Keratinocyte (primary cell): Measurements from ENCODE around the gene RASAL2. TPM values are rescaled to one million over a fixed set of nuclear protein-coding genes. Genes with fewer than 3 reads are reported as not detected.

ENCODE experiments used
- DNase-seq: peaks from one replicate; pipeline ENCODE4 v3.0.0-alpha.2; 2011; ENCODE audit warnings: low read depth, missing footprints, low spot score
- FAIRE-seq: peaks from 2 replicates; lab custom pipeline; 2011; peaks lifted over from hg19 to GRCh38; lab: Jason Lieb, UNC
- H2AFZ ChIP-seq: 2 replicates; pipeline ENCODE4 v1.6.0; 2012; ENCODE audit warnings: low read length, control low read depth, inconsistent platforms; ENCODE audit not compliant: control insufficient read depth
- H3K27ac ChIP-seq: 2 replicates; pipeline ENCODE4 v1.5.1; 2011; ENCODE audit warnings: low read length; ENCODE audit not compliant: control insufficient read depth, insufficient read depth
- H3K27me3 ChIP-seq: 3 replicates; pipeline ENCODE4 v1.6.0; 2011; ENCODE audit warnings: low read length; ENCODE audit not compliant: control insufficient read depth, insufficient read depth; ENCODE audit errors: extremely low read depth
- H3K36me3 ChIP-seq, 2 experiments: 2 replicates in 1 of 2; 3 replicates in 1 of 2; pipeline ENCODE4 v1.5.1; 2011; ENCODE audit warnings: low read length in 2 of 2, mild to moderate bottlenecking in 1 of 2; ENCODE audit not compliant: control insufficient read depth in 2 of 2, insufficient read depth in 2 of 2; ENCODE audit errors: extremely low read depth in 1 of 2
- H3K4me1 ChIP-seq: 3 replicates; pipeline ENCODE4 v1.5.1; 2011; ENCODE audit warnings: low read length; ENCODE audit not compliant: control insufficient read depth, insufficient read depth; ENCODE audit errors: extremely low read depth
- H3K4me2 ChIP-seq: 3 replicates; pipeline ENCODE4 v1.6.0; 2011; ENCODE audit warnings: low read depth, low read length; ENCODE audit not compliant: control insufficient read depth, insufficient read depth; ENCODE audit errors: extremely low read depth
- H3K4me3 ChIP-seq, 3 experiments: fragments of 200-600 bp in 1 of 3; sonication (generic) in 1 of 3; 2 replicates in 2 of 3; 3 replicates in 1 of 3; pipeline ENCODE4 v1.5.1; 2011 to 2016; ENCODE audit warnings: low read length in 3 of 3, mild to moderate bottlenecking in 3 of 3, control low read depth in 2 of 3, inconsistent platforms in 1 of 3, low read depth in 1 of 3, mixed read lengths in 1 of 3, mixed run types in 1 of 3, moderate library complexity in 1 of 3; ENCODE audit not compliant: control insufficient read depth in 2 of 3, insufficient read depth in 2 of 3; ENCODE audit errors: extremely low read depth in 1 of 3
- H3K79me2 ChIP-seq: 2 replicates; pipeline ENCODE4 v1.6.0; 2012; ENCODE audit warnings: low read length; ENCODE audit not compliant: control insufficient read depth, insufficient read depth
- H3K9ac ChIP-seq: 3 replicates; pipeline ENCODE4 v1.6.0; 2011; ENCODE audit warnings: low read length; ENCODE audit not compliant: control insufficient read depth, insufficient read depth; ENCODE audit errors: extremely low read depth
- H3K9me1 ChIP-seq: 3 replicates; pipeline ENCODE4 v1.6.0; 2011; ENCODE audit warnings: low read length; ENCODE audit not compliant: control insufficient read depth, insufficient read depth; ENCODE audit errors: extremely low read depth
- H3K9me3 ChIP-seq: 2 replicates; pipeline ENCODE4 v1.5.1; 2012; ENCODE audit warnings: low read depth, low read length; ENCODE audit not compliant: control insufficient read depth
- H4K20me1 ChIP-seq: 3 replicates; pipeline ENCODE4 v1.6.0; 2011; ENCODE audit warnings: low read length; ENCODE audit not compliant: control insufficient read depth, insufficient read depth; ENCODE audit errors: extremely low read depth
- CTCF ChIP-seq, 3 experiments: IDR thresholded peaks in 1 of 3; conservative IDR thresholded peaks in 1 of 3; optimal IDR thresholded peaks in 1 of 3; 2 replicates in 2 of 3; 3 replicates in 1 of 3; pipeline versions ENCODE3 to v1.5.1; 2011; ENCODE audit warnings: low read length in 3 of 3, mild to moderate bottlenecking in 3 of 3, moderate library complexity in 2 of 3, control low read depth in 1 of 3, inconsistent platforms in 1 of 3; ENCODE audit not compliant: insufficient read depth in 2 of 3; ENCODE audit errors: extremely low read depth in 1 of 3
- EZH2 ChIP-seq: IDR thresholded peaks from one replicate; pipeline ENCODE4 v1.6.1; 2012; ENCODE audit warnings: inconsistent platforms, mild to moderate bottlenecking, low read length, moderate library complexity
- dilution Hi-C: fragments of 300-500 bp; cut with MboI; formaldehyde crosslinking; loops from one replicate; pipeline ENCODE4 v1.7.0; 2020; ENCODE audit warnings: low sequenced_read_pairs; ENCODE audit not compliant: extremely low pct_ligation_motif_present
- polyA plus RNA-seq, 5 experiments: library from polyadenylated mRNA; depleted of rRNA in 3 of 5; stranded (reverse) in 3 of 5; stranded (forward) in 1 of 5; unstranded in 1 of 5; fragments of >200 nt; gene quantifications; 1 replicate in 1 of 5; 2 replicates in 3 of 5; 3 replicates in 1 of 5; pipeline versions ENCODE4 v1.2.1 to v1.2.3, GENCODE V29; 2011 to 2012; ENCODE audit warnings: missing spikeins in 2 of 5, low read depth in 1 of 5, low replicate concordance in 1 of 5

RASAL2 gene
- polyA plus RNA-seq, 1 donor (not counting 4 experiments of a cell fraction or from before 2014, with no cell fraction given) = 27.2 TPM

- H3K4me3 ChIP-seq = no peak overlapping the region
- no peak overlapping the region for H2AFZ ChIP-seq
- H3K9me1 ChIP-seq = no peaks in the 10 kb centered on the region
- dilution Hi-C loops = no loop called here
- no peak overlapping the region for H3K27ac ChIP-seq
- H3K36me3 ChIP-seq = no peaks in the 10 kb centered on the region
- no peaks in the 10 kb centered on the region for H4K20me1 ChIP-seq
- H3K79me2 ChIP-seq = no peaks in the 10 kb centered on the region
- H3K9me3 ChIP-seq = no peaks in the 10 kb centered on the region
- H3K9ac ChIP-seq = no peak overlapping the region
- H3K4me1 ChIP-seq = peaks cover 4% of the 10 kb centered on the region
- no peaks in the 10 kb centered on the region for H3K27me3 ChIP-seq
- TF ChIP-seq CTCF (optimal IDR thresholded peaks at IDR 0.05 in 1 of 3, IDR thresholded peaks at IDR 0.05 in 1 of 3, conservative IDR thresholded peaks at IDR 0.05 in 1 of 3; ENCODE audit: extremely low read depth in 1 of 3, insufficient read depth in 2 of 3, low read length in 3 of 3) (no peak), EZH2 (no peak)
- no peak overlapping the region for H3K4me2 ChIP-seq
- DNase-seq = no peak
- FAIRE-seq = no peak
These were observed 426.9 kb downstream of the RASAL2 start for GRCh38 chr1:178520803-178521202.

DNA sequence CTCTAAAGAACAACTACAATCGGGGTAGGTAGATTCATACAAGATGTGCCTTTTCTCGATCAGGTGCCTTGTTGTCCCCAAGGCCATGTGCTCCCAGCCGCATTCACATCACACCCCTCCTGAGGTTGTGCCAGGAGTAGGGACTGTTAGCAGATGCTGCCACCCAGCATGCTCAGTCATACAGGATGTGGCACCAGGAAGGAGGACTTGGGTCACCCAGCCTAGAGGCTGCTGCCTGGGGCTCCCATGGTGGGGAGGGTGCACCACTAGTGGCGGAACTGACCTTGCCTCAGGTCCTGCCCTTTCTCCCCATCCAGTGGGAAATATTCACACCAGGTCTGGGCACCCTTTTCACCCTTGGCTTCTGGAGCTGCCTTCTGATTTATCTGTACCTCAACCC, 427.3 kb downstream of the RASAL2 start:
- Histone ChIP-seq H2AFZ (no peak overlapping the region), H3K79me2 (no peaks in the 10 kb centered on the region), H3K27me3 (no peaks in the 10 kb centered on the region), H3K9me3 (no peaks in the 10 kb centered on the region), H3K36me3 (no peaks in the 10 kb centered on the region), H3K9me1 (no peaks in the 10 kb centered on the region), H3K27ac (no peak overlapping the region), H4K20me1 (no peaks in the 10 kb centered on the region), H3K4me2 (no peak overlapping the region), H3K9ac (no peak overlapping the region), H3K4me1 (peaks cover 4% of the 10 kb centered on the region), H3K4me3 (no peak overlapping the region)
- DNase-seq = no peak
- dilution Hi-C loops = no loop called here
- TF ChIP-seq EZH2 (no peak), CTCF (optimal IDR thresholded peaks at IDR 0.05 in 1 of 3, IDR thresholded peaks at IDR 0.05 in 1 of 3, conservative IDR thresholded peaks at IDR 0.05 in 1 of 3; ENCODE audit: extremely low read depth in 1 of 3, insufficient read depth in 2 of 3, low read length in 3 of 3) (no peak)
- no peak for FAIRE-seq
